DMS114 treated with DMSO at 0.1 percent for 48 hours (cell line): ENCODE data around the gene NUDT15.

Experiments
- DNase-seq: peaks from one replicate; lab custom pipeline; 2025; ENCODE audit not compliant: unreplicated experiment; lab: John Stamatoyannopoulos, UW

The NUDT15 gene

GRCh38 chr13:48096670-48097069, 59.1 kb downstream of the NUDT15 start:
- DNase-seq = no peak
